HEK293 (cell line): ENCODE measurements around the gene CYP26B1.

ENCODE experiments used
- CTCF ChIA-PET: fragments of 350-600 bp; formaldehyde crosslinking; extraction: SDS; loops from one replicate; lab custom pipeline; 2021; ENCODE audit warnings: antibody characterized with exemption; lab: Yijun Ruan, JAX
- POLR2A ChIA-PET: fragments of 300-600 bp; formaldehyde crosslinking; extraction: SDS; loops from one replicate; lab custom pipeline; 2020; ENCODE audit warnings: antibody characterized with exemption, inconsistent platforms; lab: Yijun Ruan, JAX
- H3K27ac ChIP-seq: fragments of 200-500 bp; sonication (Bioruptor generic); 2 replicates; pipeline ENCODE4 v1.5.1; 2014; ENCODE audit warnings: low read depth, low read length, control low read depth, inconsistent platforms; ENCODE audit errors: extremely low read depth
- H3K36me3 ChIP-seq, 2 experiments: fragments of 200-500 bp in 1 of 2; sonication (Bioruptor generic) in 1 of 2; 1 replicate in 1 of 2; 2 replicates in 1 of 2; pipeline ENCODE4 v1.5.1; 2014 to 2017; ENCODE audit warnings: inconsistent platforms in 2 of 2, low read length in 2 of 2; ENCODE audit not compliant: control insufficient read depth in 2 of 2, insufficient read depth in 1 of 2
- H3K4me1 ChIP-seq: fragments of 200-500 bp; sonication (Bioruptor generic); 2 replicates; pipeline ENCODE4 v1.5.1; 2014; ENCODE audit warnings: mild to moderate bottlenecking, low read length, inconsistent platforms; ENCODE audit not compliant: control insufficient read depth, insufficient read depth
- H3K4me3 ChIP-seq: 2 replicates; pipeline ENCODE4 v1.5.1; 2011; ENCODE audit warnings: low read depth, mild to moderate bottlenecking, control low read depth, low read length, moderate library complexity
- H3K9me3 ChIP-seq: fragments of 200-500 bp; sonication (Bioruptor generic); 2 replicates; pipeline ENCODE4 v1.5.1; 2014; ENCODE audit warnings: low read depth, low read length, inconsistent platforms; ENCODE audit not compliant: control insufficient read depth, insufficient read depth
- INSM2 ChIP-seq: fragments of 450-650 bp; formaldehyde crosslinking; IDR thresholded peaks from 2 replicates; pipeline ENCODE4 v1.5.1; 2016; ENCODE audit warnings: missing biosample characterization, missing genetic modification characterization
- MYNN ChIP-seq: fragments of 450-650 bp; formaldehyde crosslinking; IDR thresholded peaks from 2 replicates; pipeline ENCODE4 v1.5.1; 2016; ENCODE audit warnings: missing biosample characterization, missing genetic modification characterization, borderline replicate concordance
- SP3 ChIP-seq: fragments of 450-650 bp; formaldehyde crosslinking; IDR thresholded peaks from 2 replicates; pipeline ENCODE4 v1.5.1; 2016; ENCODE audit warnings: missing biosample characterization, missing genetic modification characterization
- TRIM28 ChIP-seq: IDR thresholded peaks from 2 replicates; pipeline ENCODE4 v1.6.1; 2011; ENCODE audit warnings: low read length, control low read depth, borderline replicate concordance
- ZBTB10 ChIP-seq: fragments of 450-650 bp; formaldehyde crosslinking; IDR thresholded peaks from 2 replicates; pipeline ENCODE4 v1.5.1; 2016; ENCODE audit warnings: missing biosample characterization, missing genetic modification characterization
- ZBTB21 ChIP-seq: fragments of 450-650 bp; formaldehyde crosslinking; IDR thresholded peaks from 2 replicates; pipeline ENCODE4 v1.5.1; 2017; ENCODE audit warnings: missing biosample characterization, missing genetic modification characterization
- ZFHX2 ChIP-seq: fragments of 450-650 bp; formaldehyde crosslinking; conservative IDR thresholded peaks from 2 replicates; pipeline ENCODE4 v1.5.1; 2016; ENCODE audit warnings: missing biosample characterization, missing genetic modification characterization
- ZNF184 ChIP-seq: fragments of 450-650 bp; IDR thresholded peaks from 2 replicates; pipeline ENCODE4 v1.5.1; 2018; ENCODE audit warnings: missing biosample characterization, mild to moderate bottlenecking, missing genetic modification characterization
- ZNF211 ChIP-seq: fragments of 450-650 bp; formaldehyde crosslinking; IDR thresholded peaks from 2 replicates; pipeline ENCODE4 v1.5.1; 2016; ENCODE audit warnings: low read depth, missing biosample characterization, missing genetic modification characterization
- ZNF311 ChIP-seq: fragments of 450-650 bp; formaldehyde crosslinking; IDR thresholded peaks from 2 replicates; pipeline ENCODE4 v1.5.1; 2017; ENCODE audit warnings: missing biosample characterization, missing genetic modification characterization, borderline replicate concordance
- ZNF391 ChIP-seq: fragments of 450-650 bp; formaldehyde crosslinking; IDR thresholded peaks from 2 replicates; pipeline ENCODE4 v1.5.1; 2016; ENCODE audit warnings: low read depth, missing biosample characterization, missing genetic modification characterization, borderline replicate concordance
- ZNF423 ChIP-seq: fragments of 450-650 bp; formaldehyde crosslinking; IDR thresholded peaks from 2 replicates; pipeline ENCODE4 v1.5.1; 2016; ENCODE audit warnings: missing biosample characterization, missing genetic modification characterization
- ZNF600 ChIP-seq: fragments of 450-650 bp; formaldehyde crosslinking; IDR thresholded peaks from 2 replicates; pipeline ENCODE4 v1.5.1; 2016; ENCODE audit warnings: missing biosample characterization, missing genetic modification characterization
- ZNF677 ChIP-seq: fragments of 450-650 bp; IDR thresholded peaks from 2 replicates; pipeline ENCODE4 v1.5.0; 2018; ENCODE audit warnings: missing biosample characterization, mild to moderate bottlenecking, missing genetic modification characterization, moderate library complexity
- ZNF747 ChIP-seq: fragments of 450-650 bp; formaldehyde crosslinking; IDR thresholded peaks from 2 replicates; pipeline ENCODE4 v1.5.1; 2016; ENCODE audit warnings: missing biosample characterization, missing genetic modification characterization

Gene CYP26B1

GRCh38 chr2:72175636-72176035 is 28.0 kb upstream of the CYP26B1 start (continued):
- TF ChIP-seq INSM2 (tag by site-specific recombination) (no peak), MYNN (tag by site-specific recombination) (no peak), ZNF311 (no peak)

GRCh38 chr2:72173640-72174321 is 26.1 kb upstream of the CYP26B1 start:
- Histone ChIP-seq H3K9me3 (no peaks in the 10 kb centered on the region), H3K36me3 (peaks cover 0 to 20% of the 10 kb centered on the region in 2 experiments; a peak in 1 of 3 replicates), H3K4me3 (no peak overlapping the region), H3K27ac (no peak overlapping the region), H3K4me1 (no peaks in the 10 kb centered on the region; the same call in 1 of the 2 replicates)
- TF ChIP-seq ZNF600 (tag by site-specific recombination): no peak
- no peak for TF ChIP-seq INSM2 (tag by site-specific recombination)
- no peak for TF ChIP-seq SP3
- no peak for TF ChIP-seq ZNF677 (tag by site-specific recombination)
- no peak for TF ChIP-seq ZNF391 (tag by site-specific recombination)
- CTCF ChIA-PET: no interaction called here
- POLR2A ChIA-PET: no interaction called here

GRCh38 chr2:72172478-72172877 is 24.8 kb upstream of the CYP26B1 start:
- ChIA-PET CTCF (no interaction called here), POLR2A (no interaction called here)
- no peak overlapping the region for H3K27ac ChIP-seq
- no peaks in the 10 kb centered on the region; the same call in 1 of the 2 replicates for H3K4me1 ChIP-seq
- no peak overlapping the region for H3K4me3 ChIP-seq
- peaks cover 0 to 7% of the 10 kb centered on the region in 2 experiments; a peak in 1 of 3 replicates for H3K36me3 ChIP-seq
- H3K9me3 ChIP-seq: no peaks in the 10 kb centered on the region
- TF ChIP-seq ZBTB10 (tag by site-specific recombination) (no peak), ZFHX2 (tag by site-specific recombination) (no peak), ZBTB21 (tag by site-specific recombination) (no peak), ZNF211 (tag by site-specific recombination) (no peak), ZNF747 (tag by site-specific recombination) (no peak), TRIM28 (no peak), ZNF677 (tag by site-specific recombination) (no peak), ZNF184 (tag by site-specific recombination) (no peak), ZNF423 (no peak)
- TF ChIP-seq, all 188 proteins: peak for 0
